SK-N-SH treated with all-trans-retinoic acid at 6 μM for 48 hours (cell line): ENCODE data around the gene TTC36.

Source experiments
- ATAC-seq: fragments of 200-7000 bp; cut with Tn5 transposase; 3 replicates; pipeline ENCODE4 v1.9.1; 2020; ENCODE audit warnings: mild to moderate bottlenecking, moderate library complexity
- ARNTL ChIP-seq: fragments of 450-650 bp; formaldehyde crosslinking; IDR thresholded peaks from 2 replicates; pipeline ENCODE4 v1.5.0; 2020; ENCODE audit warnings: low read depth, mild to moderate bottlenecking, moderate library complexity, borderline replicate concordance
- BACH2 ChIP-seq: fragments of 250-450 bp; sonication (Bioruptor Pico); IDR thresholded peaks from 2 replicates; pipeline ENCODE4 v1.9.0; 2021; ENCODE audit warnings: mild to moderate bottlenecking, borderline replicate concordance
- CSDC2 ChIP-seq: fragments of 250-450 bp; sonication (Bioruptor Pico); IDR thresholded peaks from 2 replicates; pipeline ENCODE4 v1.5.0; 2020; ENCODE audit warnings: mild to moderate bottlenecking, moderate library complexity
- GLIS3 ChIP-seq: fragments of 250-450 bp; sonication (Bioruptor Pico); IDR thresholded peaks from 2 replicates; pipeline ENCODE4 v1.5.0; 2020; ENCODE audit warnings: mild to moderate bottlenecking, moderate library complexity
- OSR1 ChIP-seq: fragments of 250-450 bp; sonication (Bioruptor Pico); IDR thresholded peaks from 2 replicates; pipeline ENCODE4 v1.8.0; 2022; ENCODE audit warnings: moderate library complexity, mild to moderate bottlenecking, inconsistent platforms
- PPARA ChIP-seq: fragments of 250-450 bp; sonication (Bioruptor Pico); IDR thresholded peaks from 2 replicates; pipeline ENCODE4 v1.5.0; 2020; ENCODE audit warnings: mild to moderate bottlenecking, borderline replicate concordance
- TCF4 ChIP-seq: fragments of 250-450 bp; sonication (Bioruptor Pico); IDR thresholded peaks from 2 replicates; pipeline ENCODE4 v1.8.0; 2021; ENCODE audit warnings: mild to moderate bottlenecking, moderate library complexity, borderline replicate concordance
- ZFP3 ChIP-seq: fragments of 250-450 bp; sonication (Bioruptor Pico); IDR thresholded peaks from 2 replicates; pipeline ENCODE4 v1.5.0; 2020; ENCODE audit warnings: mild to moderate bottlenecking, moderate library complexity
- ZFP30 ChIP-seq: fragments of 450-650 bp; formaldehyde crosslinking; IDR thresholded peaks from 2 replicates; pipeline ENCODE4 v1.5.0; 2022; ENCODE audit warnings: mild to moderate bottlenecking, moderate library complexity
- ZNF8 ChIP-seq: fragments of 450-650 bp; formaldehyde crosslinking; IDR thresholded peaks from 2 replicates; pipeline ENCODE4 v1.5.0; 2020; ENCODE audit warnings: mild to moderate bottlenecking, moderate library complexity
- TF ChIP-seq, protein P1 (sequence below): fragments of 250-450 bp; sonication (Bioruptor Pico); IDR thresholded peaks from 2 replicates; pipeline ENCODE4 v1.8.0; 2021; ENCODE audit warnings: low read depth, mild to moderate bottlenecking, moderate library complexity, borderline replicate concordance
- TF ChIP-seq, protein P2 (sequence below): fragments of 250-450 bp; sonication (Bioruptor Pico); IDR thresholded peaks from 2 replicates; pipeline ENCODE4 v1.5.1; 2021; ENCODE audit warnings: mild to moderate bottlenecking, moderate library complexity
- TF ChIP-seq, protein P3 (sequence below): fragments of 250-450 bp; sonication (Bioruptor Pico); IDR thresholded peaks from 2 replicates; pipeline ENCODE4 v1.5.0; 2020; ENCODE audit warnings: mild to moderate bottlenecking, moderate library complexity
- TF ChIP-seq, protein P4 (sequence below): fragments of 250-450 bp; sonication (Bioruptor Pico); IDR thresholded peaks from 2 replicates; pipeline ENCODE4 v1.5.1; 2020; ENCODE audit warnings: low read depth, mild to moderate bottlenecking, moderate library complexity
- TF ChIP-seq, protein P5 (sequence below): fragments of 250-450 bp; sonication (Bioruptor Pico); IDR thresholded peaks from 2 replicates; pipeline ENCODE4 v1.8.0; 2020; ENCODE audit warnings: mild to moderate bottlenecking, moderate library complexity, borderline replicate concordance

TTC36 gene

DNA sequence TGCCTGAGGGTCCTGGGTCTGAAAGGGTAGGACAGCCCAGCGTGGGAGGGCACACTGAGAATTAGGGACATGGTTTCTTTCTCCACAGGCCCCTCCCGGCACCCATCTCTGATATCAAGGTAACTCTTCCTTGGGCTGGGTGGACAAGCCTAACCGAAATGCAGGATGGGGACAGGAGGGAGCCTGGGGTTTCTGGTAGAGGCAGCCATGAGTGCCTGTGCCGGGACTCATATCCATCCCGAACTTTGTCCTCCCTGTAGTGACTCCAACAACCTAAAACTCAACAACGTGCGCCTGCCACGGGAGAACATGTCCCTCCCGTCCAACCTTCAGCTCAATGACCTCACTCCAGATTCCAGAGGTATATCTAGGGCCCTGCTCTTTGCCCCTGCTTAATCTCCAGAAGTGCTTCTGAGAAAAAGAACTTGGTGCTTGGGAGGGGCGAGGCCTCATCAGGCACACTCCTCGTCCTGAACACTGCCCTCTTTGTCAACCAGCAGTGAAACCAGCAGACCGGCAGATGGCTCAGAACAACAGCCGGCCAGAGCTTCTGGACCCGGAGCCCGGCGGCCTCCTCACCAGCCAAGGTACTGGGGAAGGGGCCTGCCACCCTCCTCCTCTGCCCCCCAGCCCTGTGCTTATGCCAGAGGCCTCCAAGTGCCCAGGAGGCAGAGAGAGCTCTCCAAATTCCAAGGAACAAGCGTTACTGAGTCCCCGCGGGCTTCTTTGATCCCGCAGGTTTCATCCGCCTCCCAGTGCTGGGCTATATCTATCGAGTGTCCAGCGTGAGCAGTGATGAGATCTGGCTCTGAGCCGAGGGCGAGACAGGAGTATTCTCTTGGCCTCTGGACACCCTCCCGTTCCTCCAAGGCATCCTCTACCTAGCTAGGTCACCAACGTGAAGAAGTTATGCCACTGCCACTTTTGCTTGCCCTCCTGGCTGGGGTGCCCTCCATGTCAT lies 6.8 kb downstream of the TTC36 start:
- TF ChIP-seq, protein P1, sequence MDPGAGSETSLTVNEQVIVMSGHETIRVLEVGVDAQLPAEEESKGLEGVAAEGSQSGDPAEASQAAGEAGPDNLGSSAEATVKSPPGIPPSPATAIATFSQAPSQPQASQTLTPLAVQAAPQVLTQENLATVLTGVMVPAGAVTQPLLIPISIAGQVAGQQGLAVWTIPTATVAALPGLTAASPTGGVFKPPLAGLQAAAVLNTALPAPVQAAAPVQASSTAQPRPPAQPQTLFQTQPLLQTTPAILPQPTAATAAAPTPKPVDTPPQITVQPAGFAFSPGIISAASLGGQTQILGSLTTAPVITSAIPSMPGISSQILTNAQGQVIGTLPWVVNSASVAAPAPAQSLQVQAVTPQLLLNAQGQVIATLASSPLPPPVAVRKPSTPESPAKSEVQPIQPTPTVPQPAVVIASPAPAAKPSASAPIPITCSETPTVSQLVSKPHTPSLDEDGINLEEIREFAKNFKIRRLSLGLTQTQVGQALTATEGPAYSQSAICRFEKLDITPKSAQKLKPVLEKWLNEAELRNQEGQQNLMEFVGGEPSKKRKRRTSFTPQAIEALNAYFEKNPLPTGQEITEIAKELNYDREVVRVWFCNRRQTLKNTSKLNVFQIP (CRISPR knock-in tag): no peak
- TF ChIP-seq BACH2 (CRISPR knock-in tag) (no peak), ZFP30 (CRISPR knock-in tag) (no peak), GLIS3 (CRISPR knock-in tag) (no peak), ZFP3 (CRISPR knock-in tag) (no peak), TCF4 (no peak), CSDC2 (CRISPR knock-in tag) (no peak), ZNF8 (CRISPR knock-in tag) (no peak), ARNTL (CRISPR knock-in tag) (no peak), PPARA (no peak), OSR1 (no peak)
- TF ChIP-seq, protein P2, sequence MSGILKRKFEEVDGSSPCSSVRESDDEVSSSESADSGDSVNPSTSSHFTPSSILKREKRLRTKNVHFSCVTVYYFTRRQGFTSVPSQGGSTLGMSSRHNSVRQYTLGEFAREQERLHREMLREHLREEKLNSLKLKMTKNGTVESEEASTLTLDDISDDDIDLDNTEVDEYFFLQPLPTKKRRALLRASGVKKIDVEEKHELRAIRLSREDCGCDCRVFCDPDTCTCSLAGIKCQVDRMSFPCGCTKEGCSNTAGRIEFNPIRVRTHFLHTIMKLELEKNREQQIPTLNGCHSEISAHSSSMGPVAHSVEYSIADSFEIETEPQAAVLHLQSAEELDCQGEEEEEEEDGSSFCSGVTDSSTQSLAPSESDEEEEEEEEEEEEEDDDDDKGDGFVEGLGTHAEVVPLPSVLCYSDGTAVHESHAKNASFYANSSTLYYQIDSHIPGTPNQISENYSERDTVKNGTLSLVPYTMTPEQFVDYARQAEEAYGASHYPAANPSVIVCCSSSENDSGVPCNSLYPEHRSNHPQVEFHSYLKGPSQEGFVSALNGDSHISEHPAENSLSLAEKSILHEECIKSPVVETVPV (CRISPR knock-in tag): no peak
- TF ChIP-seq, protein P3, sequence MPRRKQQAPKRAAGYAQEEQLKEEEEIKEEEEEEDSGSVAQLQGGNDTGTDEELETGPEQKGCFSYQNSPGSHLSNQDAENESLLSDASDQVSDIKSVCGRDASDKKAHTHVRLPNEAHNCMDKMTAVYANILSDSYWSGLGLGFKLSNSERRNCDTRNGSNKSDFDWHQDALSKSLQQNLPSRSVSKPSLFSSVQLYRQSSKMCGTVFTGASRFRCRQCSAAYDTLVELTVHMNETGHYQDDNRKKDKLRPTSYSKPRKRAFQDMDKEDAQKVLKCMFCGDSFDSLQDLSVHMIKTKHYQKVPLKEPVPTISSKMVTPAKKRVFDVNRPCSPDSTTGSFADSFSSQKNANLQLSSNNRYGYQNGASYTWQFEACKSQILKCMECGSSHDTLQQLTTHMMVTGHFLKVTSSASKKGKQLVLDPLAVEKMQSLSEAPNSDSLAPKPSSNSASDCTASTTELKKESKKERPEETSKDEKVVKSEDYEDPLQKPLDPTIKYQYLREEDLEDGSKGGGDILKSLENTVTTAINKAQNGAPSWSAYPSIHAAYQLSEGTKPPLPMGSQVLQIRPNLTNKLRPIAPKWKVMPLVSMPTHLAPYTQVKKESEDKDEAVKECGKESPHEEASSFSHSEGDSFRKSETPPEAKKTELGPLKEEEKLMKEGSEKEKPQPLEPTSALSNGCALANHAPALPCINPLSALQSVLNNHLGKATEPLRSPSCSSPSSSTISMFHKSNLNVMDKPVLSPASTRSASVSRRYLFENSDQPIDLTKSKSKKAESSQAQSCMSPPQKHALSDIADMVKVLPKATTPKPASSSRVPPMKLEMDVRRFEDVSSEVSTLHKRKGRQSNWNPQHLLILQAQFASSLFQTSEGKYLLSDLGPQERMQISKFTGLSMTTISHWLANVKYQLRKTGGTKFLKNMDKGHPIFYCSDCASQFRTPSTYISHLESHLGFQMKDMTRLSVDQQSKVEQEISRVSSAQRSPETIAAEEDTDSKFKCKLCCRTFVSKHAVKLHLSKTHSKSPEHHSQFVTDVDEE: no peak
- TF ChIP-seq, protein P4, sequence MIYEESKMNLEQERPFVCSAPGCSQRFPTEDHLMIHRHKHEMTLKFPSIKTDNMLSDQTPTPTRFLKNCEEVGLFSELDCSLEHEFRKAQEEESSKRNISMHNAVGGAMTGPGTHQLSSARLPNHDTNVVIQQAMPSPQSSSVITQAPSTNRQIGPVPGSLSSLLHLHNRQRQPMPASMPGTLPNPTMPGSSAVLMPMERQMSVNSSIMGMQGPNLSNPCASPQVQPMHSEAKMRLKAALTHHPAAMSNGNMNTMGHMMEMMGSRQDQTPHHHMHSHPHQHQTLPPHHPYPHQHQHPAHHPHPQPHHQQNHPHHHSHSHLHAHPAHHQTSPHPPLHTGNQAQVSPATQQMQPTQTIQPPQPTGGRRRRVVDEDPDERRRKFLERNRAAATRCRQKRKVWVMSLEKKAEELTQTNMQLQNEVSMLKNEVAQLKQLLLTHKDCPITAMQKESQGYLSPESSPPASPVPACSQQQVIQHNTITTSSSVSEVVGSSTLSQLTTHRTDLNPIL (CRISPR knock-in tag): no peak
- TF ChIP-seq, protein P5, sequence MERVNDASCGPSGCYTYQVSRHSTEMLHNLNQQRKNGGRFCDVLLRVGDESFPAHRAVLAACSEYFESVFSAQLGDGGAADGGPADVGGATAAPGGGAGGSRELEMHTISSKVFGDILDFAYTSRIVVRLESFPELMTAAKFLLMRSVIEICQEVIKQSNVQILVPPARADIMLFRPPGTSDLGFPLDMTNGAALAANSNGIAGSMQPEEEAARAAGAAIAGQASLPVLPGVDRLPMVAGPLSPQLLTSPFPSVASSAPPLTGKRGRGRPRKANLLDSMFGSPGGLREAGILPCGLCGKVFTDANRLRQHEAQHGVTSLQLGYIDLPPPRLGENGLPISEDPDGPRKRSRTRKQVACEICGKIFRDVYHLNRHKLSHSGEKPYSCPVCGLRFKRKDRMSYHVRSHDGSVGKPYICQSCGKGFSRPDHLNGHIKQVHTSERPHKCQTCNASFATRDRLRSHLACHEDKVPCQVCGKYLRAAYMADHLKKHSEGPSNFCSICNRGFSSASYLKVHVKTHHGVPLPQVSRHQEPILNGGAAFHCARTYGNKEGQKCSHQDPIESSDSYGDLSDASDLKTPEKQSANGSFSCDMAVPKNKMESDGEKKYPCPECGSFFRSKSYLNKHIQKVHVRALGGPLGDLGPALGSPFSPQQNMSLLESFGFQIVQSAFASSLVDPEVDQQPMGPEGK (CRISPR knock-in tag): no peak
- no peak for ATAC-seq

DNA sequence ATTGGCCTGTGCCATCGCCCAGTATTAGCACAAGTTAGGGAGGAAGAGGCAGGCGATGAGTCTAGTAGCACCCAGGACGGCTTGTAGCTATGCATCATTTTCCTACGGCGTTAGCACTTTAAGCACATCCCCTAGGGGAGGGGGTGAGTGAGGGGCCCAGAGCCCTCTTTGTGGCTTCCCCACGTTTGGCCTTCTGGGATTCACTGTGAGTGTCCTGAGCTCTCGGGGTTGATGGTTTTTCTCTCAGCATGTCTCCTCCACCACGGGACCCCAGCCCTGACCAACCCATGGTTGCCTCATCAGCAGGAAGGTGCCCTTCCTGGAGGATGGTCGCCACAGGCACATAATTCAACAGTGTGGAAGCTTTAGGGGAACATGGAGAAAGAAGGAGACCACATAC lies 8.0 kb downstream of the TTC36 start:
- TF ChIP-seq, protein P1 (CRISPR knock-in tag): no peak
- no peak for TF ChIP-seq BACH2 (CRISPR knock-in tag)
- TF ChIP-seq, protein P5 (CRISPR knock-in tag): no peak
- TF ChIP-seq ARNTL (CRISPR knock-in tag): no peak
- TF ChIP-seq, protein P2 (CRISPR knock-in tag): no peak

More for the DNA sequence above, 8.0 kb downstream of the TTC36 start:
- ATAC-seq: no peak
